ENCODE measurements around the gene MTCP1. TPM values are rescaled to one million over a fixed set of nuclear protein-coding genes. Genes with fewer than 3 reads are reported as not detected.

The MTCP1 gene
- total RNA-seq, 1 donor from 2014 or later = 19.5 TPM

DNA sequence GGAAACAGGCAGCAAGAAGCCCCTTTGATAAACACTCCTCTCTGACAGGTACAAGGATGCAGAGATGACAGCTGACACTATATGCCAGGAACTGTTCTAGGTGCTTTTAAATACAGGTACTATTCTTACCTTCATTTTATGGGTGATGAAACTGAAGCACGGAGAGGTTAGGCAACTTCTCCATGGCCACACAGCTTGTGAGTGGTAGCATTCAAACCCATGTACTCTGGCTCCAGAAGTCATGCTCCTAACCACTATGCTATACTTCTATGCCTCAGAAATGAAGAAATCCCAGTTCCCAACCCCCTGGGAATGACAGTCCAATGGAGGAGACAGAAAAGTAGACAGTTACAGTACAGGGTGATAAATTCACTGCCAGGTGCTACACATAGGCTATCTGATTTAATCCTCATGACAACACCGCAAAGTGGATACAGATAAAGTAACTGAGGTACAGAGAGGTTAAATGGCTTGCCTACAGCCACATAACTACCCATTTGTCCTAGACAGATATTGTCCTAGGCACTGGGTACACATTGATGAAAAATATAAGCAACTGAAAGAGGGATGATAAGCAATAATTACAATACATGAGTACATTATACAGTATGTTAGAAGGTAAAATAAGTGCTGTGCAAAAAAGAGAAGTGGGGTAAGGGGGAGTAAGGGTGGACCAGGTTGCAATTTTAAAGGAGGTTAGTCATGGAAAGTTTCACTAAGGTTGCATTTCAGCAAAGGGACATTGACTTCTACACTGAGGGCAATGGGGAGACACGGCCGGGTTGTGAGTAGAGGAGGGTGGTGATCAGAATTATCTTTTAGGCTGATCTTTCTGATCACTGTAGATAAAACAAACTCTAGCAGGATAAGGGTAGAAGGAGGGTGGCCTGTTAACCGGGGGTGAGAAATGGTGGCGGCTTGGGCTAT is 46.8 kb downstream of the MTCP1 start:
- CTCF ChIA-PET = no interaction called here
- peak overlapping the region; percentile 24 for H3K27ac Mint-ChIP-seq
- POLR2A ChIA-PET = no interaction called here

DNA sequence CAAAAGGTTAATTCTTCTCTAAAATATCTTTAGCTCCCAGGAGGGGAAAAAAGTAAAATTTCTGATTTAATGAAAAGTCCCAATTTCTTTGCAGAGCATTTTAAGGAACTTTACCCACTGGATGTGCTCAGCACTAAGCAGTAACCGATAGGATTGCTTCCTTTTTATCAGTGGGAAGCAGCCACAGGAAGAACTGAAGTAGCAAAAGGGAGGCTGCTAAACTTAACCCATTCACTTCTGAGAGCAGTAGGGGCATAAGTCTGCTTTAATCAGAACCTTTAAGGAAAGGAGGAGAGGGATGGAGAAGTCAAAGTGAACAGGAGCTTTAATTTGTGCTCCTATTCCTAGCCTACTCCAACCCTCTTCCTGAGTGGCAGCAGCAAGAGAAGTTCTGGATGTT is 48.4 kb downstream of the MTCP1 start, which contains the start of gene F8:
TSS of gene F8 (minus strand) at position 139 of the 400 bp plus-strand sequence. CDS start 171 bp downstream, outside the sequence.
- ChIA-PET CTCF (no interaction called here), POLR2A (no interaction called here)
- H3K27me3 Mint-ChIP-seq = no peaks in the 10 kb centered on the region
- no peak for ATAC-seq (ENCODE audit: low read depth)
- peaks cover 3% of the 10 kb centered on the region for H3K4me1 Mint-ChIP-seq
- intact Hi-C loops (cut with micrococcal nuclease) = no loop called here
- DNase-seq = no peak
- H3K9me3 Mint-ChIP-seq = no peaks in the 10 kb centered on the region
- no peak within 1 kb of the TSS for H3K27ac Mint-ChIP-seq
- no peak for TF ChIP-seq CTCF (IDR thresholded peaks at IDR 0.05)
- H3K4me3 Mint-ChIP-seq = no peak within 1 kb of the TSS
- no peaks in the 10 kb centered on the region for H3K36me3 Mint-ChIP-seq (ENCODE audit: low read depth)

More for the DNA sequence above, 46.8 kb downstream of the MTCP1 start:
- intact Hi-C loops (cut with micrococcal nuclease) = no loop called here
- Mint-ChIP-seq H3K27me3 (no peaks in the 10 kb centered on the region), H3K36me3 (ENCODE audit: low read depth) (no peaks in the 10 kb centered on the region), H3K9me3 (no peaks in the 10 kb centered on the region), H3K4me3 (peak overlapping the region; percentile 9), H3K4me1 (peaks cover 17% of the 10 kb centered on the region)
- no peak for DNase-seq
- no peak for ATAC-seq (ENCODE audit: low read depth)
- no peak for TF ChIP-seq CTCF (IDR thresholded peaks at IDR 0.05)

DNA sequence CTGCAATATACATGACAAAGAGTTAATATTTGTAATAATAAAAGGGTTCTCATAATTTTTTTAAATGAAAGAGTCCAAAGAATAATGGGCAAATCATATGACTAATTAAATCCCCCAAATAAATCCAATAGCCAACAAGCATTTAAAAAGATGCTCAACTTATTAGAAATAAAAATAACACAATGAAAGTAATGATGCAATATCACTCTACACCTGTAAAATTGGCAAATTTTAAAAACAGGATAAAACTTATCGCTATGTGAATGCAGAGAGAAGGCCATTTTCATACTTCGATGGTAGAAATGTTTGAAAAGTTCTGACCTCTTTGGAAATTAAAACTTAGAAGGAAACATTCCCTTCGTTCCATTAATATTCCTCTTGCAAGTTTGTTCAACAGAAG is 50.3 kb downstream of the MTCP1 start:
- Mint-ChIP-seq H3K4me3 (no peak overlapping the region), H3K4me1 (no peaks in the 10 kb centered on the region), H3K27me3 (no peaks in the 10 kb centered on the region), H3K27ac (no peak overlapping the region), H3K9me3 (no peaks in the 10 kb centered on the region), H3K36me3 (ENCODE audit: low read depth) (no peaks in the 10 kb centered on the region)
- CTCF ChIA-PET = no interaction called here
- POLR2A ChIA-PET = no interaction called here
- intact Hi-C loops (cut with micrococcal nuclease) = no loop called here
- ATAC-seq (ENCODE audit: low read depth) (no peak), DNase-seq (no peak)
- no peak for TF ChIP-seq CTCF (IDR thresholded peaks at IDR 0.05)

Other genes with a start within 250 kb of the MTCP1 start
- gene SMIM9, start 236.5 kb downstream of the MTCP1 start, total RNA-seq = not detected in 2 replicates
- gene F8A1, start 184.8 kb downstream of the MTCP1 start, total RNA-seq = 26.1 and 30.9 TPM in 2 replicates
- 1.1 and 2.0 TPM in 2 replicates for gene F8, start 48.4 kb downstream of the MTCP1 start, total RNA-seq
- 62.0 and 67.6 TPM in 2 replicates for gene FUNDC2, start 44.3 kb downstream of the MTCP1 start, total RNA-seq
- 4.7 and 5.3 TPM in 2 replicates for gene CMC4, start within 50 bp of the MTCP1 start, total RNA-seq
- 20.1 and 21.1 TPM in 2 replicates for gene BRCC3, start 372 bp upstream of the MTCP1 start, total RNA-seq
- gene VBP1, start 145.3 kb upstream of the MTCP1 start, total RNA-seq = 40.6 and 43.9 TPM in 2 replicates
- 7.9 and 8.1 TPM in 2 replicates for gene RAB39B, start 193.4 kb upstream of the MTCP1 start, total RNA-seq

Data from activated B cell treated with CpG ODN at 0.5 μM for 24 hours (primary cell).